ENCODE measurements around the gene GKN1. TPM values are rescaled to one million over a fixed set of nuclear protein-coding genes. Genes with fewer than 3 reads are reported as not detected.

GKN1 gene
- total and polyA plus RNA-seq, 7 donors, result 0.21 to 0.23 TPM; not detected in 5

DNA sequence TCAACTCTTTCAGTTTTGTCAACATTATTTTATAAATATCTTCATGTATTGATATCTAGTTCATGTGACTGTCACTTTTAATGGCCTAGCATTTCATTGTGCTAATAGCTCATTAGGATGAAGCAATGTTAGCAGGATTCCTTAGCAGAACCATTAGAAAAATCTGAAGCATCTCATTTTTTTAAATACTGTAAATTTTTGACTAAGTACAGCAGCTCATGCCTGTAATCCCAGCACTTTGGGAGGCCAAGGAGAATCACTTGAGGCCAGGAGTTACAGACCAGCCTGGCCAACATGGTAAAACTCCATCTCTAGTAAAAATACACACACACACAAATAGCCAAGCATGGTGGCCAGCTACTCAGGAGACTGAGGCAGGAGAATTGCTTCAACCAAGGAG is 23.0 kb downstream of the GKN1 start:
- Histone ChIP-seq H3K4me3 (no peak overlapping the region), H3K27ac (no peak overlapping the region), H3K27me3 (ENCODE audit: insufficient read depth in 3 of 3, low read length in 2 of 3) (no peaks in the 10 kb centered on the region), H3K36me3 (ENCODE audit: insufficient read depth in 1 of 2, low read depth in 1 of 2) (no peaks in the 10 kb centered on the region), H3K4me1 (no peaks in the 10 kb centered on the region), H3K9me3 (peaks cover 8% of the 10 kb centered on the region)
- DNase-seq (no peak), ATAC-seq (no peak)
- TF ChIP-seq, protein P1, sequence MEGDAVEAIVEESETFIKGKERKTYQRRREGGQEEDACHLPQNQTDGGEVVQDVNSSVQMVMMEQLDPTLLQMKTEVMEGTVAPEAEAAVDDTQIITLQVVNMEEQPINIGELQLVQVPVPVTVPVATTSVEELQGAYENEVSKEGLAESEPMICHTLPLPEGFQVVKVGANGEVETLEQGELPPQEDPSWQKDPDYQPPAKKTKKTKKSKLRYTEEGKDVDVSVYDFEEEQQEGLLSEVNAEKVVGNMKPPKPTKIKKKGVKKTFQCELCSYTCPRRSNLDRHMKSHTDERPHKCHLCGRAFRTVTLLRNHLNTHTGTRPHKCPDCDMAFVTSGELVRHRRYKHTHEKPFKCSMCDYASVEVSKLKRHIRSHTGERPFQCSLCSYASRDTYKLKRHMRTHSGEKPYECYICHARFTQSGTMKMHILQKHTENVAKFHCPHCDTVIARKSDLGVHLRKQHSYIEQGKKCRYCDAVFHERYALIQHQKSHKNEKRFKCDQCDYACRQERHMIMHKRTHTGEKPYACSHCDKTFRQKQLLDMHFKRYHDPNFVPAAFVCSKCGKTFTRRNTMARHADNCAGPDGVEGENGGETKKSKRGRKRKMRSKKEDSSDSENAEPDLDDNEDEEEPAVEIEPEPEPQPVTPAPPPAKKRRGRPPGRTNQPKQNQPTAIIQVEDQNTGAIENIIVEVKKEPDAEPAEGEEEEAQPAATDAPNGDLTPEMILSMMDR (IDR thresholded peaks at IDR 0.05), result no peak
- intact Hi-C loops (cut with DNase I), result no loop called here

DNA sequence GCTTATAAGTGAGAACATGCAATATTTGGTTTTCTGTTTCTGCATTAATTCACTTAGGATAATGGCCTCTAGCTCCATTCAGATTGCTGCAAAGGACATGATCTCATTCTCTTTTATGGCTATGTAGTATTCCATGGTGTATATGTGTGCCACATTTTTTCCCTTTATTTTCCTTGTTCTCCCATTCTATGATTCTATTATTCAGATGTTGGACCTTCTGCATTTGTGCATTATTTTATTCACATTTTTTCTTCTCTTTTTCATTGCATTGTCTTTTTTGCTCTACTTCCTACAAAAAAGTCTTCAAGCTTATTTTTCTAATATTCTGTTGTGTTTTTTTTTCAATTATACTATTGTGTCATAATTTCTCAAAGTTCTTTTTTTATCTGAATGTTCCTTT is 27.4 kb downstream of the GKN1 start:
- Histone ChIP-seq H3K36me3 (ENCODE audit: insufficient read depth in 1 of 2, low read depth in 1 of 2) (no peaks in the 10 kb centered on the region), H3K4me1 (no peaks in the 10 kb centered on the region), H3K27me3 (ENCODE audit: insufficient read depth in 3 of 3, low read length in 2 of 3) (no peaks in the 10 kb centered on the region), H3K27ac (no peak overlapping the region), H3K9me3 (peaks cover 8% of the 10 kb centered on the region), H3K4me3 (no peak overlapping the region)
- ATAC-seq, result no peak
- TF ChIP-seq, protein P1 (IDR thresholded peaks at IDR 0.05), result no peak
- intact Hi-C loops (cut with DNase I), result no loop called here
- no peak for DNase-seq

GRCh38 chr2:69003731-69004130 is 29.3 kb downstream of the GKN1 start:
- no peaks in the 10 kb centered on the region for H3K4me1 ChIP-seq
- DNase-seq (no peak), ATAC-seq (no peak)
- H3K4me3 ChIP-seq, result no peak overlapping the region
- TF ChIP-seq, protein P1 (IDR thresholded peaks at IDR 0.05), result no peak
- no peaks in the 10 kb centered on the region for H3K27me3 ChIP-seq (ENCODE audit: insufficient read depth in 3 of 3, low read length in 2 of 3)
- peaks cover 8% of the 10 kb centered on the region for H3K9me3 ChIP-seq
- no peak overlapping the region for H3K27ac ChIP-seq
- WGBS, 3 donors, result 87 to 95% (median 95%) methylated on average over 2 of the region's 2 CpGs
- H3K36me3 ChIP-seq (ENCODE audit: insufficient read depth in 1 of 2, low read depth in 1 of 2), result no peaks in the 10 kb centered on the region
- intact Hi-C loops (cut with DNase I), result no loop called here

- no peaks in the 10 kb centered on the region for H3K9me3 ChIP-seq
- H3K36me3 ChIP-seq (ENCODE audit: insufficient read depth in 1 of 2, low read depth in 1 of 2), result no peaks in the 10 kb centered on the region
- DNase-seq (no peak), ATAC-seq (no peak)
- H3K27ac ChIP-seq, result no peak overlapping the region
- no peaks in the 10 kb centered on the region for H3K27me3 ChIP-seq (ENCODE audit: insufficient read depth in 3 of 3, low read length in 2 of 3)
- H3K4me3 ChIP-seq, result no peak overlapping the region
- no peaks in the 10 kb centered on the region for H3K4me1 ChIP-seq
- intact Hi-C loops (cut with DNase I), result no loop called here
- TF ChIP-seq, protein P1 (IDR thresholded peaks at IDR 0.05), result no peak
These were observed 32.7 kb downstream of the GKN1 start for GRCh38 chr2:69007169-69007568.

DNA sequence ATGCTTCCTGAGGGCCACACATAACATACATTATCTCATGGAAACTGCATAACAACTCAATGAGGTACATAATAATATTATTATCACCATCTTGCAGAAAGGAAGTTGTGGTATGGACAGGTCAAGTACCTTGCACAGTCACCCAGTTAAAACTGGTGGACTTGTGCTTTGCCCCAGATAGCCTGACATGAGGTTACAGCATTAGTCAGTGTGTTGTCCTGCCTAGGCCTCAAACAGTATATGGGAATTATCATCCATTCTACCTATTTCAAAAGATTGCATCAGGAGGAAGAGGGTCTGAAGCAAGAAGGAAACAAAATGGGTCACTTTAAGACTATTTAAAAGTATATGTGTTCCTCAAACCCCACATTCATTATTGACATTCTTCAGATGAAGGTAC is 33.2 kb downstream of the GKN1 start:
- Histone ChIP-seq H3K9me3 (no peaks in the 10 kb centered on the region), H3K27me3 (ENCODE audit: insufficient read depth in 3 of 3, low read length in 2 of 3) (no peaks in the 10 kb centered on the region), H3K27ac (no peak overlapping the region), H3K4me1 (no peaks in the 10 kb centered on the region), H3K4me3 (no peak overlapping the region), H3K36me3 (ENCODE audit: insufficient read depth in 1 of 2, low read depth in 1 of 2) (no peaks in the 10 kb centered on the region)
- TF ChIP-seq, protein P1 (IDR thresholded peaks at IDR 0.05), result no peak
- intact Hi-C loops (cut with DNase I), result no loop called here
- ATAC-seq (no peak), DNase-seq (no peak)

Measured in psoas muscle (tissue), 8 donors.